Esophagus squamous epithelium (tissue), 5 donors: Measurements from ENCODE around the gene HAL. TPM values are rescaled to one million over a fixed set of nuclear protein-coding genes. Genes with fewer than 3 reads are reported as not detected.
"Not testable (repeated sequence)": the region's sequence is repeated elsewhere in the genome, so short reads cannot be mapped to it uniquely, and the experiment has no call there.

Experiments
- DNase-seq: peaks from one replicate; lab custom pipeline; 2025; lab: John Stamatoyannopoulos, UW
- H3K27ac ChIP-seq, 4 donors: fragments of 200-600 bp; sonication (generic); one replicate each; pipeline ENCODE4 v1.5.1; 2016 to 2019; ENCODE audit warnings: mild to moderate bottlenecking in 1 of 4
- H3K27me3 ChIP-seq, 4 donors: fragments of 200-600 bp; sonication (generic); 1 replicate in 3 of 4; 2 replicates in 1 of 4; pipeline versions ENCODE4 v1.5.1 to v1.6.0; 2017 to 2021; ENCODE audit warnings: antibody characterized with exemption in 1 of 4
- H3K36me3 ChIP-seq, 3 donors: fragments of 200-600 bp; sonication (generic); one replicate each; pipeline ENCODE4 v1.5.1; 2016 to 2019
- H3K4me1 ChIP-seq, 3 donors: fragments of 200-600 bp; sonication (generic); one replicate each; pipeline ENCODE4 v1.5.1; 2017 to 2019
- H3K4me3 ChIP-seq, 4 donors: fragments of 200-600 bp; sonication (generic); 1 replicate in 3 of 4; 2 replicates in 1 of 4; pipeline ENCODE4 v1.5.1; 2016 to 2019; ENCODE audit warnings: mild to moderate bottlenecking in 2 of 4, moderate library complexity in 1 of 4
- H3K9me3 ChIP-seq, 3 donors: fragments of 200-600 bp; sonication (generic); one replicate each; pipeline ENCODE4 v1.5.1; 2016 to 2019
- POLR2A ChIP-seq, 4 donors: fragments of 450-650 bp; IDR thresholded peaks; one replicate each; pipeline ENCODE4 v1.6.1; 2017; ENCODE audit warnings: antibody characterized with exemption in 4 of 4, mild to moderate bottlenecking in 4 of 4, moderate library complexity in 3 of 4
- WGBS, 2 donors: methylation state at CpG; one replicate each; pipeline ENCODE4 v1.1.5; 2018; 5-methylcytosine and 5-hydroxymethylcytosine counted together
- intact Hi-C: fragments of 100-400 bp; cut with DNase I; formaldehyde crosslinking; loops from one replicate; pipeline ENCODE4 v1.15.0; 2022
- total RNA-seq, 4 donors: library from RNA; depleted of rRNA; stranded (reverse); fragments of >200 nt; gene quantifications; one replicate each; pipeline ENCODE4 v1.1.0, GENCODE V29; 2016
- TF ChIP-seq, protein P1 (sequence below), 6 experiments: fragments of 450-650 bp in 4 of 6; fragments of 200-600 bp in 2 of 6; sonication (generic) in 2 of 6; IDR thresholded peaks; one replicate each; pipeline ENCODE4 v1.5.1; 2016 to 2019; ENCODE audit warnings: antibody characterized with exemption in 6 of 6, mild to moderate bottlenecking in 4 of 6, moderate library complexity in 4 of 6
- donor health status: DM: yes; HTN: yes; CAD: no.

HAL gene
- total RNA-seq, 4 donors from 2014 or later = 0.21 to 2.2 (median 0.32) TPM

DNA sequence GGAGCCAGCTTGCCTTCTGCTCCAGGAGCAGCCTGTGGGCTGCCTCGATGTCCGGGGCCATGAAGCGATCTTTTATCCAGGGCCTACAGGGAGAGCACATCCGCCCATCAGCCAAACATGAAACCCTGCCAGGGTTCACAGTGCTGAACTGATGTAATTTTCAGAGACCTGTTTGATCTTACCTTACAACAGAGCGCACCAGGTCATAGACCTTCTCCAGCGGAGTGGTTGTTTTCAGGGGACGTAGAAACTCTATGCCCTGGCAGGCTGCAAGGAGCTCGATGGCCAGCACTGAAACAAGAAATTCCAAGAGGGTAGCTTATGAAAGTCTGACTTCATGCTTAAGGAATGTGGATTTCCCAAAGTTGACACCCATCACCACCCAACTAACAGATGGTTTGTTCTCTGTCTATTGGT, 19.7 kb downstream of the HAL start:
- H3K9me3 ChIP-seq = no peaks in the 10 kb centered on the region
- no peak overlapping the region for H3K27ac ChIP-seq
- 85 to 93% methylated on average over 6 to 7 of the region's 8 CpGs for WGBS, 2 donors
- no peaks in the 10 kb centered on the region for H3K4me1 ChIP-seq
- intact Hi-C loops = no loop called here
- no peak for TF ChIP-seq POLR2A (IDR thresholded peaks at IDR 0.05)
- TF ChIP-seq, protein P1, sequence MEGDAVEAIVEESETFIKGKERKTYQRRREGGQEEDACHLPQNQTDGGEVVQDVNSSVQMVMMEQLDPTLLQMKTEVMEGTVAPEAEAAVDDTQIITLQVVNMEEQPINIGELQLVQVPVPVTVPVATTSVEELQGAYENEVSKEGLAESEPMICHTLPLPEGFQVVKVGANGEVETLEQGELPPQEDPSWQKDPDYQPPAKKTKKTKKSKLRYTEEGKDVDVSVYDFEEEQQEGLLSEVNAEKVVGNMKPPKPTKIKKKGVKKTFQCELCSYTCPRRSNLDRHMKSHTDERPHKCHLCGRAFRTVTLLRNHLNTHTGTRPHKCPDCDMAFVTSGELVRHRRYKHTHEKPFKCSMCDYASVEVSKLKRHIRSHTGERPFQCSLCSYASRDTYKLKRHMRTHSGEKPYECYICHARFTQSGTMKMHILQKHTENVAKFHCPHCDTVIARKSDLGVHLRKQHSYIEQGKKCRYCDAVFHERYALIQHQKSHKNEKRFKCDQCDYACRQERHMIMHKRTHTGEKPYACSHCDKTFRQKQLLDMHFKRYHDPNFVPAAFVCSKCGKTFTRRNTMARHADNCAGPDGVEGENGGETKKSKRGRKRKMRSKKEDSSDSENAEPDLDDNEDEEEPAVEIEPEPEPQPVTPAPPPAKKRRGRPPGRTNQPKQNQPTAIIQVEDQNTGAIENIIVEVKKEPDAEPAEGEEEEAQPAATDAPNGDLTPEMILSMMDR (IDR thresholded peaks at IDR 0.05) = no peak
- H3K4me3 ChIP-seq = no peak overlapping the region
- no peaks in the 10 kb centered on the region for H3K36me3 ChIP-seq
- no peak for DNase-seq
- no peaks in the 10 kb centered on the region for H3K27me3 ChIP-seq

DNA sequence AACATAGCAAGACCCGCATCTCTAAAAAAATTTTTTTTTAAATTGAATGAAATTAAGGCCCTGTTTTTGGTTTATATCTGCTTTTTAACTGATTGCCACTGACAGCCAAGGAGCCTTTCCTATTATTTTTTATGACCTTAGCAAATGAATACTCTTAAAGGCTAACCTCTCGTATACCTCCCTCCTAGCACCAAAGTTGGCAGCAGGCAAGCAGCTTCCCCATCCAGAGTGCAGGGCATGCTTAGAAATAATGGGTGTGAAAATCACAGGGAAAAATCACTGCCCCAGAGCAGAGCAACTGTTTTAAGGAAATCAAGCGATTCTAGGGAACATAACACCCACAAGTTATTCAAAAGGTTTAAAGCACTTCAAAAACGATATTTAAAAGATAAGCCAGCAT, 20.7 kb downstream of the HAL start:
- H3K9me3 ChIP-seq = no peaks in the 10 kb centered on the region
- no peak for DNase-seq
- intact Hi-C loops = no loop called here
- no peaks in the 10 kb centered on the region for H3K27me3 ChIP-seq
- 86 to 91% methylated on average over 4 of the region's 4 CpGs for WGBS, 2 donors
- H3K36me3 ChIP-seq = no peaks in the 10 kb centered on the region
- no peak overlapping the region for H3K27ac ChIP-seq
- TF ChIP-seq POLR2A (IDR thresholded peaks at IDR 0.05) = no peak
- TF ChIP-seq, protein P1 (IDR thresholded peaks at IDR 0.05) = no peak
- no peaks in the 10 kb centered on the region for H3K4me1 ChIP-seq
- H3K4me3 ChIP-seq = no peak overlapping the region

DNA sequence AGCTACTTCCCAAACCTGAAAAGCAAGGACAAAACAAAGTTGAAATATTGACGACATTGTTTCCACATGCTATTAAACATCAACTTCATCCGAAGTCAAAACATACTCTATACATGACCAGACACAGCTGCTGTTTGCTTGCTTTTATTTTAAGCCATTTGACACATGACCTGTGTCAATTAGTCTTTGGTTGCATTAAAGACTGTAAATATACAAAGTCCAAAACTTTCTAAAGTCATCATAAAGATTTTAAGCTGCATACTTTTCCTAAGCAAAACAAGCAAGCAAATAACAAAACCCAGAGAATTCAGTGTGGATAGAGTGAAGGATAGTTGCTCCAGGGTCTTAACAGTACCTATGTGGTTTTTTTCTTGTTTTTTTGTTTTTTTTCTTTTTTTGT, 21.8 kb downstream of the HAL start:
- TF ChIP-seq, protein P1 (IDR thresholded peaks at IDR 0.05) = no peak
- TF ChIP-seq POLR2A (IDR thresholded peaks at IDR 0.05) = no peak
- no peak overlapping the region for H3K27ac ChIP-seq
- no peak for DNase-seq
- H3K4me3 ChIP-seq = no peak overlapping the region
- intact Hi-C loops = no loop called here
- whole genome bisulfite sequencing, 2 donors = 26 to 69% methylated on average over 2 of the region's 2 CpGs
- H3K4me1 ChIP-seq = no peaks in the 10 kb centered on the region
- no peaks in the 10 kb centered on the region for H3K9me3 ChIP-seq
- no peaks in the 10 kb centered on the region for H3K36me3 ChIP-seq
- H3K27me3 ChIP-seq = no peaks in the 10 kb centered on the region

DNA sequence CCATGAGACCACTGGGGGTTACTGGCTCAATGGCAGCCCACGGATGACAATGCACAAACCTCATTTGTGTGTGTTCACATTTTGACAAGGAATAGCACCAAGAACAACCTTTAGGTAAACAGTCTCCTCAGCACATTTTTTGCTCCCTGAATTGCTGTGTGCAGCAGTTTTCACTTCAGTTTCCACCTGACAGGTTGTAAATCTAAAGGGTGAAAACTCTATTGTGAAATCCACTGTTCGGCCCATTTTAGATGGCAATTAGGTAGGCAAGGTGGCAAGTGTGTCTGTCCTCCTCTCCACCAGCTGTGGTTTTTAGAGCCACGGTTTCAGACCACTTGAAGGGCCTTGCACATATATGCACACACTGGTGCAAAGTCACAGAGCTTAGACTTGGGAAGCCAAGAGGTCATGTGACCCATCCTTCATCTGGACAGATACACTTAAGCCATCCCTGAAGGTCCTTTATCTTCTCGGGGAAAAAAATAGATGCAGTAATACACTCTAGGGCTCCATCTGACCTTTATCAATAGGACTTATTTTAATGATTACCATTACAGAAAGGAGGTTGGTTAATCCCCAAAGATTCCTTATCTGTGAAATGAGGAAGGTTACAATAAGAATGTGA, 23.2 kb downstream of the HAL start:
- Histone ChIP-seq H3K4me3 (no peak overlapping the region), H3K27ac (no peak overlapping the region), H3K27me3 (no peaks in the 10 kb centered on the region), H3K9me3 (no peaks in the 10 kb centered on the region), H3K36me3 (no peaks in the 10 kb centered on the region), H3K4me1 (no peaks in the 10 kb centered on the region)
- 64 to 66% methylated on average over 3 to 4 of the region's 4 CpGs for WGBS, 2 donors
- intact Hi-C loops = no loop called here
- DNase-seq = no peak
- TF ChIP-seq POLR2A (IDR thresholded peaks at IDR 0.05) = no peak
- TF ChIP-seq, protein P1 (IDR thresholded peaks at IDR 0.05) = no peak

DNA sequence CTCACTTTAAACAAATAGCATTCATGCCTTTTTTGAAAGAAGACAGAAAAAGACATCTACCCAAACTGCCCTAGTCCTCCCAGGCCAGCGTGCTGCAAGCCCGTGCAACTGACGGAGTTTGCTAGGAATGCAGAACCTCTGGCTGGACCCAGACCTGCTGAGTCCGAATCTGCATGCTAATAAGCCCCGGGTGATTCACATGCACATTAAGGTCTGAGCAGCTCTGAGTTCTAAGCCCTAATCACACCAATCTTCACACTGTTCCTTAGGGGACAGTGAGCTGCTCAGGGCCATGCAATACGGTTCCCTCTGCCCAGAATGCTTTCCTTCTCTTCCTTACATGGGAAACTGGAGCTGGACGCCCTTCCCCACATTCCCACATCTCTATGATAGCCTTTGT, 25.2 kb downstream of the HAL start:
- H3K9me3 ChIP-seq = no peaks in the 10 kb centered on the region
- TF ChIP-seq, protein P1 (IDR thresholded peaks at IDR 0.05) = no peak
- TF ChIP-seq POLR2A (IDR thresholded peaks at IDR 0.05) = no peak
- DNase-seq = no peak
- intact Hi-C loops = no loop called here
- no peak overlapping the region for H3K4me3 ChIP-seq
- 42 to 65% methylated on average over 6 to 7 of the region's 7 CpGs for WGBS, 2 donors
- no peak overlapping the region for H3K27ac ChIP-seq
- H3K27me3 ChIP-seq = no peaks in the 10 kb centered on the region
- no peaks in the 10 kb centered on the region for H3K36me3 ChIP-seq
- H3K4me1 ChIP-seq = no peaks in the 10 kb centered on the region

DNA sequence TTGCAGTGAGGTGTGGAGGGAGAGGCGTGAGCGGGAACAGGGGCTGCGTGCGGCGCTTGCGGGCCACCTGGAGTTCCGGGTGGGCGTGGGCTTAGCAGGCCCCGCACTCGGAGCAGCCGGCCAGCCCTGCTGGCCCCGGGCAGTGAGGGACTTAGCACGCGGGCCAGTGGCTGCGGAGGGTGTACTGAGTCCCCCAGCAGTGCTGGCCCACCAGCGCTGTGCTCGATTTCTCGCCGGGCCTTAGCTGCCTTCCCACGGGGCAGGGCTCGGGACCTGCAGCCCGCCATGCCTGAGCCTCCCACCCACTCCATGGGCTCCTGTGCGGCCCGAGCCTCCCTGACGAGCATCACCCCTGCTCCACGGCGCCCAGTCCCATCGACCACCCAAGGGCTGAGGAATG, 27.0 kb downstream of the HAL start:
- H3K27me3 ChIP-seq, H3K36me3 ChIP-seq, DNase-seq, H3K9me3 ChIP-seq, H3K4me1 ChIP-seq, H3K4me3 ChIP-seq, intact Hi-C loops, H3K27ac ChIP-seq: not testable (repeated sequence)
- 90% methylated on average over 17 of the region's 28 CpGs; no CpG with 5 or more reads in 1 of the 2 donors for whole genome bisulfite sequencing, 2 donors
